Effector CD8-positive, alpha-beta T cell (primary cell): Measurements from ENCODE around the gene CFAP45.

ENCODE experiments used
- DNase-seq: peaks from one replicate; lab custom pipeline; 2025; lab: John Stamatoyannopoulos, UW

The CFAP45 gene

DNA sequence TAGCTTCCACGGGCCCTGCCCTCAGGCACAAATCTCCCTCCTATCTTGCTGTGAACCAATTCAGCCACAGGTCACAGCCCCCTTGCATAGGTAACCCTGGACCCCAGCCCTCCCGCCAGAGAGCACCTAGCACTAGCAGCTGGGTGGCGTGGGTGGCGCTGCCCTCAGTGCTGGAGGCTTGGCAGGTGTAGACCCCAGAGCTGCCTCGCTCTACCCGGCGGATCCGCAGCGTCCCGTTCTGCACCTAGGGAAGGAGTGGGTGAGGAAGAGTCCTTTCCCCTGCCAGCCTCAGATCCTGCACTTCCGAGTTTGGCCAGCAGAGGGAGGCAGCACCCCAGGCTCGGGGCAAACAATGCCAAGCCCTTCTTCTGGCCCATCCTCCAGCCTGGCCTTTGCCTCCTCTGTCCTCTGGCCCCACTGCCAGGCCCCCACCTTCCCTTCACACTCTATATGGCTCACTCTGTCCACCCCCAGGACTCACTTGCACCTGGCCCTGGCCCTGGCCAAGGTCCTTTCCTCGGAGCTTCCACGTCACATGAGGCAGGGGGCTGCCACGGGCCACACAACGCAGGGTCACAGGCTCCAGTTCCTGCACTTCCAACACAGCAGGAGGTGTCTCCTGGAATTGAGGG lies 36.4 kb upstream of the CFAP45 start:
- DNase-seq = peak; percentile 76

DNA sequence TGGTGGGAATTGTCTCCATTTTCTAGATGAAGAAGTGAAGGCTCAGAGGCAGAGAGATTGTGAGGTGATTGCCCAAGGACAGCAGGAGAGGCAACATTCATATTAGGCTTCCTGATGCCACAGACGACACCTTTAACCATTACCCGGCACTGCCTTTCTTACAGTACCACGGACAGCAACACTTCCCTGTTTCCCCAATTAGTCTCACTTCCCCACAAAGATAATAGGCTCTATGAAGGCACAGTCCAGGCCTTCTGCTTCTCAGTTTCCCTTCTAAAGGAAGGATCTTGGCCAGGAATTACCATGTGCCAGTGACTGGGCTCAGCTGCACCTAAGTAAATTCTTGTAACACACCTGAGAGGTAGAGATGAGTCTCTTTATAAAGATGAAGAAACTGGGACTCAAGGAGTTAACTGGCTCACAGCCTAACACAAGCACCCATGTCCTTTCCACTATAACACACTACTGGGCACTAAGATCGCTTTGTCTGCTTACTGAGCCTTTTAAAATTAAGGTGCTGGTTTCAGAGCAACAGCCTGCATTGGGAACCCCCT lies 35.8 kb upstream of the CFAP45 start:
- DNase-seq = no peak

DNA sequence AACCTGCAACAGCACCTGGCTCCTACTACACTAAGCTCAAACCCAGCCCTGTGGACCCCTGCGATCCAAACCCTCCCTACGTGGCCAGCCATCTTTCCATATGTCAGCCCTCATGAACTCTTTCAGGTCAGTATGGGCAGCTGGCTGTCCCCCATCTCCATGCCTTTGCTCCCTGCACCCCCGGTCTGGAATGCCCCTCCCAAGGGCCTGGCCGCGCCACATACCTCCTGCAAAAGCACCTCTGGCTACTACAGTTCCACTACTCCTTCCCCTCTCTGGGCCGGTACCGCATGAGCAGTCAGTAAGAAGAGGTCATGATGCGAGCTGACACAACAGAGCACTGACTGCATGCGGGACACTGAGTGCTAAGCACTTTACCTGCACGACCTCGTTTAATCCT lies 35.3 kb upstream of the CFAP45 start:
- DNase-seq = no peak

DNA sequence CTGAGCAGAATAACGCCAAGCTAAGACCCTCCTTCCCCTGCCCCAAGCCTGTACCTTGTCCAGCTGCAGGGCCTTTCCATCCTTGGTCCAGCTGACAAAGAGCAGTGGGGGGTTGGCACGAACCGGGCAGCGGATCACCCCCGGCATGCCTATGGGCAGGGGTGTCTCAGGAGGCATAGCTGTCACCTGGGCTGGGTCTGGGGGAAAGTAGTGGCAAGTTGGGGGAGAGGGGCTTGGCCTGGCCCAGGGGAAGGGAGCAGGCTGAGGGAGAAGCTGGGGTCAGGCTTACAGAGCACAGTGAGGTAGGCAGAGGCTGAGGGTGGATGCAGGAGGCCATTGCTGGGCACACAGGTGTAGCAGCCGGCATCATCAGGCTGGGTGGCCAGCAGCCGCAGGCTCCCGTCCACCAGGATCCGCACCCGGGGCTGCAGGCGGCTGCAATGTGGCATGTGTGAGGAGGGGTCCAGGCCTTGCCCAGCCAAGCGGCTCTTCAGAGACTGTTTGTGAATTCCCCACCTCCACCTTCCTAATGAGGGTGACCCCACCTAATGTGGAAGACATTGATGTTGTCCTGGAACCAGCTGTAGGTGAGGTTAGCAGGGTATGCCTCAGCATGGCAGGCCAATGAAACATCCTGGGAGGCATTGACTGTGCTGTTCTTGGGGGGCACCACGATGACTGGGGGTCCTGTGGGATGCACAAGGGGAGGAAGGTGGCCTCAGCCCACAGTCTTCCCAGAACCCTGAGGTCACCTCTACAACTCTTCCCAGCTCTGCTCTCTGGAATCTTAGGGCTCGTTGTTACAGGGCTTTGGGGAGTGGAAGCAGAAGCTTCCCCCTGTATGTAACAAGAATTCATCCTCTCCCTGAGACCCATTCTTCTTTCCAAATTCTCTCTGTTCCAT lies 34.4 kb upstream of the CFAP45 start:
- DNase-seq = no peak

DNA sequence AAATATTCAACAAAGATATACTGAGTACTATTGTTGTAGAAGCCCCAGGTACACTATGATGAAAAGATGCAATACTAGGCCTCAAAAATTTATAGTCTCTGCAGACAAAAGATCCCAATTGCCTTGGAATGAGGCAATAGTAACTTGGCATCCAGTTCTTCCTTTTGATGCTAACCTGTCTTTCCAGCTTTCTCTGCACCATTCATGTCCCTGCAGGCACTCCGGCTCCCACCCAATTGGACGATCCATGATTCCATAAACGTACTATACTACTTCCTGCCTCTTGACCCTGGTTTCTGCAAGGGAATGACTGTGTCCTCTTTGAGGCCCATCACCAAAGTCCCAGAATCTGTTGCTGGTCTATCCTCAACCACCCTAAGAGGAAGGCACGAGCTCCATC lies 33.4 kb upstream of the CFAP45 start:
- no peak for DNase-seq

DNA sequence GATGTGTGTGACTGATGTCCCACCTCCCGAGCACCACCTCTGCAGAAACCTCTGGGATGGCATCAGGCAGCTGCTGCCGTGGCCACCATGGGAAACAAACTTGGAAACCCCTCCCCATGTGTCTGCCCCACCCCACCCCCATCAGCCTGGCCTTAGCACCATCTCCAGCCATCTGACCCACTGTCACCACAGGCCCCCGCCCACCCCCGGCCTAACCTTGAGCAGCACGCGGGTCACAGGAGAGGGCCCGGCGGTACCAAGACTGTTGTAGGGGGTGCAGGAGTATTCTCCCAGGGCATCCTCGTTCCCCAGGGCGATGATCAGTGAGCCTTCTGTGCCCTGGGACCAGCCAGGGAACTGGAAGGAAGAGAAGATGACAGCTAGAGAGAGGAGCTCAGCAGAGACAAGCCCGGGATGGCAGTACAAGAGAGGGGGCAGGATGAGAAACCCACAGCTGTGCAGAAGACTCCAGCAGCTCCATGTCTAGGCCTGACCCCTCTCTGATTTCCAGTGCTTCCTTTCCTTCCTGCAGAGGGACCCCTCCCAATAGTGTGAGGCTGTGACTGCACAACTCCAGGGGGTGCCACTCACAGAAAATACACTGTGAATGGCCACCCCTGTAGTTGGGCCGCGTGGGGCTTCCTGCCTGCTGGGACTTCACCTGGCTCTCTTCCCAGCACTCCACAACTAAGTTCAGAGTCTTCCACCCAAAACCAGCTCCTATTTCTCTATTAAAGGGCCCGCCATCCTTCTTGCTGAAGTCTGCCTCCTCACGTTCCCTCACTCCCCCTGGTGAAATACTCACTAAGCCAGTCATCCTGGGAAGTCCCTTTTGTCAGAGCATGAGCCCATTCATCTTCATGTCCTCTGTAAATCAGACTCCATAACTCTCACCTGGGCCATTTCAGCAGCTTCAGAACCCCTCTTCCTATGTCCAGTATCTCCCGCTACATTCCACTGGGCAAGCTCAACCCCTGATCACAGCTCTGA lies 32.6 kb upstream of the CFAP45 start:
- no peak for DNase-seq

DNA sequence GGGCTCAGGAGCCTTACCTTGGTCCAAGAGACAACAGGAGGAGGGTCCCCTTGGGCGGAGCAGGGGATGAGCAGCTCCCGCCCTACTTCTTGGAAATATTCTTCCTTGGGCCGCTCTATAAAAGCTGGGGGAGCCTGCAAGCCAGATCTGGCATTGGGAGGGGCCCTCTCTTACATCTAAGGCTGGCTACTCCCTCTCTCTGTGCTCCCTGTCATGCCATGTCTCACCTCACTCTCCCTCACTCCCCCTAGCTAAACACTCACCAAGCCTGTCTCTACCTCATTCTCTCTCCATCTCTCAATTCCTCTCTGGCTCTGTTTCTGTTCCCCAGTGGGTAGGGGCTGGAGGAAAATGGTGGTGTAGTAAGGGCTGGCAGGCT lies 31.8 kb upstream of the CFAP45 start:
- DNase-seq = no peak

DNA sequence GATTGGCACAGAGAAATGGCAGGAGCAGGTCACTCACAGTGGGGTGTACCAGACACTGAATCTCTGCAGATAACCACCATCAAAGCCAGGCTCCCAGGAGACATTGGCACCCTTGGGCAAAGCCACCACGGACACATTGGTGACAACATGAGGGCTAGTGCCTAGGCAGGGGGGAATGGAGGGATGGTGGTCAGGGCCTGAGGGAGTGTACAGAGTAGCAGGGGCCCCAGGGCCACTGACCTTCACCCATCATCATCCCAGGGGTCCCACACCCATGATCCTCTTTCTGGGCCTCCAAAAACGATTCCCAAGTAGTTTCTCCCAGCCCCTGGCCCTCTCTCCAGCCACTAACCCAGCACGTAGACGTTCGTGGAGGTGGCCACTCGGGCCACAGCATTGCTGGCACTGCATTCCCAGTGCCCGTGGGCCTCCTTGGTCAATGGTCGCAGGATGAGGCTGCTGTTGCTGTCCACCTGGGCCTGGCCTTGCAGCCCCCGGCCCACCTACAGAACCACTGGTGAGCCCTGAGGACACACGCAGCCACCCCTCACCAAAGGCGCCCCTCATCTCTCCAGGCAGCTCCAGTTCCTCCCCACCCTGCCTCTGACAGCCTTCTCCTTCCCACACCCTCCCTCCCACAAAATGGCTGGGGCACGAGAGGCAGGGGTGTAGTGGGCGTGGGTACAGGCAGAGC lies 31.3 kb upstream of the CFAP45 start:
- no peak for DNase-seq

DNA sequence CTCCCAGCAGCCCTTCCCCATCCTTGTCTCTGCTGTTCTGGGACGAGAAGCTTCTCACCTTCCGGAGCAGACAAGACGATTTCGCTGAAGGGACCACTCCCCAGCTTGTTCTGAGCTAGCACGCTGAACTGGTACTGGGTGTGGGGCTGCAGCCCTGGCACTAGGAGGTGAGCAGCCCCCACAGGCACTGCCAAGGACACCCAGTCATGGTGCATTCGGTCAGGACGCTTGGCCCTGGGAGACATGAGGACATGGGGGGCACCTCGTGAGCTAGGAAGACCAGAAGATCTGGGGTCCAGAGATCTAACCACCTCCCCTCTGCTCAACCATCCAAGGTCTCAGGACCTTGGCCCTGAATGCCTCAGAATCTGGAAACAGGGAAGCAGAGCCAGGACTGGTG lies 30.7 kb upstream of the CFAP45 start:
- no peak for DNase-seq

DNA sequence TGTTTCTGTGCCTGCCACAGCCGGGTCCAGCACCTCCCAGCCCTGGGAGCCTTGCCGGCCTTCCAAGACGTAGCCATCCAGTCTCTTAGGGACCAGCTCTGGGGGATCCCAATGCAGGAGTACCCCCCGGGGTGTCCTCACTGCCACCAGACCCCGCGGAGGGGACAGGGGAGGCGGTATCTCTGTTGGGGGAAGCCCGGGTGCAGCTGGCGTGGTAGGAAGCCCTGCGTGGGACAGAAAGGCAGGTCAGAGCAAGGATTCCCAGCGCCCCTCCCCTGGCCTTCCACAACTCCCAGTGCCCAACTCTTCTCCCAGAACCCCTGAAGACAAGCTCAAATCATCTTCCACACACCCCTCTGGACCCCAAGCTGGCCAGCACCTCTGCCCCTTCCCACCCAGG lies 30.3 kb upstream of the CFAP45 start:
- DNase-seq = no peak

DNA sequence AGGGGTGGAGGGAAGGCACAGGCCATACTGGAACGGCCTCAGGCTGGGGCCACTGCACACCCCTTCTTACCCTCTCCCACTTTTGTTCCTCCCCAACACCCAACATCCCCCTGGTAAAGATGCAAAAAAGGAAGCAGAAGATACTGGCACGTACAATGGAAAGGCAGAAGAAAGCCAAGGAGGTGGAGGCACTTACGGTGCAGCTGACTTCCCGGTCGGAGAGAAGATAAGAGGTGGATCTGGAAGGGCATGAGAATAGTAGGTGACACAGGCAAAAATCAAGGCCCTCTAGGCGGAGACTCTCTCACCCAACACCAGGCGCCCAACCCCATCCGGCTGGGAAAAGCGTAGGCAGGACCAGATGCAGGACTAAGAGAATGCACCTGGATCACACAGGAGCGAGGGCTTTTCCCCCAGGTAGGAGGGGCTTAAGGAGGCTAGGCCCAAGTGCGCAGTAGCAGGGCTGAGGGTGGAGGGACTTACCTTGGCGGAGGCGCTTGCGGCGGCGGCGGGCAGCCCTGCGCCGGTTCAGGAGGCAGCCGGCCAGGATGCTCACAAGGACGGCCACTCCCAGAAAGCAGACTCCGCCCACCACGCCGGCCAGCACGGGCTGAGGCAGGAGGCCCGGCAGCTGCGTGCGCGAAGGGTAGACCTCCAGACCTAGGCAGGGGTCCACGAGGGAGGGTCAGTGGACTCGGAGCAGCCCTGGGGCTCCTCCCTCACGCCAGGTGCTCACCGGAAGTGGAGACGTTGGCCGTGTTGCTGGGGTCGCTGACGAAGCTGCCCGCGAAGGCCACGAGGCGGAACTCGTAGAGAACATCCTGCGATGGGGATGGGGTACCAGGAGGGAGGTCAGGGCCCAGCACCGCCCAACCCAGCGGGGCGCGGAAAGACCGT lies 29.4 kb upstream of the CFAP45 start:
- DNase-seq = no peak

DNA sequence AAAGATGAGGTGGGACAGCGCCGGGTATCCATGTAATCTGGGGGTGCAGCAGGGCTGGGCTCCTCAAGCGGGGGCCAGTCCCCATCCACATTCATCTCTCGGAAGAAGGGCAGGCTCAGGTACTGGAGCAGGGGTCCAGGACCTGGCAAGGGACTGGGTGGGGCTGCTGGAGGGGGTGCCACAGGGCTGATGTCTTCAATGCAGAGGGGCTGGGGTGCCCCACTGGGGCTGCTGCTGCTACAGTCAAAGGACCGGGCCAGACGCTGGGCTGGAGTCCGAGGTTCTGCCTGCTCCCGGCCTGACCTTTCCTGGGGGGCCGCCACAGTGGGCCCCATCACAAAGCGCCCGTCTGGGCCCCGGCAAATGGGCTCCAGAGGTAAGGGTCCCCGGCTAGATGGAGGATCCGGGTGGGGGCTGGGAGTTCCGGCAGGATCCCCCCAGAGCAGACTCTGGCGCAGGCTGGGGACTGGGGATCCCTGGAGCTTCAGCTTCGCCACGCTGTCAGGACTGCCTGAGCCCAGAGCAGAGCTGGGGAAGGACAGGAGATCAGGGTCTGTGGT lies 28.6 kb upstream of the CFAP45 start:
- no peak for DNase-seq

DNA sequence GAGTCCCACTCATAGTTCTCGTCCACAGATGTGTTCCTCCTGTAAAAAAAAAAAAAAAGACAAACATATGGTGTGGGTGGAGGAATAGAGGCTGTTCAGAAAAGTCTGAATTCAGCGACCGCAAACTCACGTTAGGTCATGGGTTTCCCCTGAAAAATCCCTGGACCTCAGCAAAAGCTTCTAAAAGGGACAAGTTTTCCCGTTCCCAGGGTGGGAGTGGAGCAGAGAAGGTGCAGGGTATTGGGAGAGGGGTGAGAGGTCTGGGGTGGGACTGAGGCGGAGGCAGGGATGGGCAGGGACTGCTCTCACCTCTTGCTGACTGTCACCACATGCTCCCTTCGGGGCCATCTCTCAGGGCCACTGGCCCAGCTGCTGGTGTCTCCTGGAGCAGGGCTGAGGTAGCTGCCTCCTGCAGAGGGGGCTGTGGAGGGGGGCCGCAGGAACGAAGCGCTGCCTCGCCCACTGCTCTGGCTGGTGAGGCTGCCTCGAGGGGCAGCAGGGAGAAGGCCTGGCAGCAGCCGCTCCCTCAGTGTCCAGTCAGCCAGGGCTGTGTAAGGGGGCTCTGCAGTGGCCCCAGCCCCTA lies 28.0 kb upstream of the CFAP45 start:
- DNase-seq = no peak

DNA sequence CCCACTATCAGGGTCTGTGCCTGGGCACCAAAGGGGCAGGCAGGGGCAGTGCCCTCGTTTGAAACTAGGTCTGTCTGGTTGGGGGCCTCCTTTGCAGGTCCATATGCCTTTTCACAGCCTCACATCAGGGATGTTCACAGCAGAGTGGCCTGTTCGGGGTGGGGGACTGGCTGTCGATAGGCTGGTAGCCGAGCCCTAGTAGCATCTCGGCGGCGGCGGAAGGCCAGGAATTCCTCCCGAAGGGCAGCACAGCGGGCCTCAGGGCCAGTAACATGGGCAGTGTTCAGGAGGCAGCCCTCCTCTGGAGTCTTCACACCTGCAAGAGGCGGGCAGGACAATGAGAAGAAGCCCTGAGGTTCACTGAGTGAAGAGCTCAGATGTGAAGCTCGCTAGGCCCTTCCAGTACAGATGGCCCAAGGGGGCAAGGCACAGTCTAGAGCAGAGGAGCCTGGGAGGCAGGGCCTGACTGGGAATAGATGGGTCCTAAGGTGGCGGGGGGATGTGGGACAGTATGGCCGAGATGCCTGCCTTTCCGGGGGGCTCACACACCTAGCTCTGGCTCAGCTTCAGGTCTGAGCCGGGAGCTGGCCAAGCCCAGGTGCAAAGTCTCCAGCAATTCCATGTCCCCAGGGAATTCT lies 27.4 kb upstream of the CFAP45 start:
- DNase-seq = no peak

DNA sequence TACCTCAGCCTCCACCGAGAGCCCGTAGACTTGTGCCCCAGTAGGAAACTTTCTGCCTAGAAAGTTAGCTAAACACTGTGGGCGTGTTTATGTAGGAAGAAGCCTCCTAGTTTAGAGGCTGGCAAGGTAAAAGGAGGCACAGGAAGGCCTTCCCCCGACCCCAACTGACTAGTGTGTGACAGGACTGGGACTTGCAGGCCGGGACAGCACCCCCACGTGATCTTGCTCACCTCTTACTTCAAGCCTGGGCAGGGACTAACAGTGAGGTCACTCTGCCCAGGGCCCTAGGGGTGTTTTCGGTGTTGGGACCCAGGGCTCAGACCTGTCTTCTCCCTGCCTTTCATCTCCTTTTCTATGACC lies 25.7 kb upstream of the CFAP45 start:
- peak; percentile 55 for DNase-seq

DNA sequence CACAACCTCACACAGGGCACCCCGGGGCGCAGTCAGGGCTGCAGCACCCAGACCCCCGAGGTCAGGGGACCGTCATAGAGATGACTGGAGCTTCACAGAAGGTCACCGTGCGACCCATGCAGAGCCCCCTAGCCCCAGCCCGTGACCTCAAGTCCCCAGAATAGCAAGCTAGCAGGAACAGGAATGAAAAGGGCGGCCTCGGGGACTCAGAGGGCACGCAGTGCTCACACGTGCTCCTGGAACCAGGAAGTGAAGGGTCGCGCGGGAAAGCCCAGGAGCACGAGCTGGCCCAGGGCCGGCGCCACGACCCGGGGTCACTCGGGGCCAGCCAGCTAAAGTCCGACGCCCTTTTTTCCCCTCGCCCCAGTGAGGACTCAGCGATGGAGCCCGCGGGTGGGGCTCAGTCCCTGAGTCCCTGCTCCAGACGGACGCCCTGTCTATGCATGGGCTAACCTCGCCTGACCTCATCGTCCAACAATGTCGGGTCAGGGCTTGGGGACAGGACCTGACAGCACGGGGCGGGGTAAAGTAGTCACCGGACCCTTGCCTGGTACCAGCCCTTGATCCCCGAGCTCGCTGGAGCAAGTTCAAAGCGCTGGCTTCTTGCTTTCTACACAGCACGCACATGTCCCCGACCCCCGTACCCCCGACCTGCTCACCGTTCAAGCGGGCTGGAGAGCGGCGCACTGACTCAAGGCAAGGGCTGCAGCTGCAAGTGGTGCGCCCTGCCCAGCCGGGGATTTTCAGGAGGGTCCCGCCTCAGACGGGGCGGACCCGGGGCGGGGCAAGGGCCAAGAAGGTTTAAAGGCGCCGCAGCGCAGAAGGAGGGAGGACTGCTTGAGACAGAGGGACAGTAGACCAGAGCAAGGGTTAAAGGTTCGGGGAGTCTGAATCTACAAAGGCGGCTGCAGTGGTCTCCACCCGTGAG lies 25.1 kb upstream of the CFAP45 start, which contains the start of gene TAGLN2:
Gene TAGLN2 (minus strand): TSS at position 717 of the 928 bp plus-strand sequence. CDS start 4,998 bp downstream, outside the sequence.
- DNase-seq = peak; percentile 82

DNA sequence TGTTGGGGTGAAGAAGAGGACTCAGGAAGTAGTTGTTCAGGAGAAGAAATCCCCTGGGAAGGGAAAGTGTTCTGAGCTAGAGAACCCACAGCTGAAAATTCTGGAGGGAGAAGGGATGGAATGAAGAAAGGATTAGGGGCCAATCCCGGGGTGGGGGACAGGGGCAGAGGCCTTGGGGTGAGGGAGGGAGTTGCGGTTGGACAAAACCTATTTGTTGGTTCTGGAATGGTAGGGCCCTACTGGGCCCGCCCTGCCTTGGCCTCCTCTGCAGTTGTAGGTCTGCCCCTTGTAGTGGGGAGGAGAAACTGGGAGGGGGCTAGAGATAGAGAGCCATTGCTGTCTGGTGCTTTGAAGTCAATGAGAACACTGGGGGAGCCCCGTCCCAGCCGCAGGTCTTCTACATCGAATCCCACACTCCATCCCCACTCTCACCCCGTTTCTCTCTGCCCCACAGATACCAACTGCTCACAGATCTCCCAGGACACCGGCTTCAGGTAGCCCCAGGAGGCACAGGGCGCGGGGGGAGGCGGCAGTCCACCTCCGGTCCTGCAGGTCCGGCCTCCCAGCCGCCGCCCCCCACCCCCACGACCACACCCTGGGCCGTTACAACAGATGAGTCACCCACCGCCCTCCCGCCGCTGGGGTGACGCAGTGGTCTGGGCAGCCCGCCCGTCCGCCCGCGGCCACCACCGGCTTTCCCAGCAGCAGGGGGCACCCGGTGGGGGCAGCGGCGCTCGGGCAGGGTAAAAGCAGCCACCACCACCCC lies 24.2 kb upstream of the CFAP45 start:
- DNase-seq = peak; percentile 65
